Trophoblast cell (in vitro differentiated cells and primary cell): Measurements from ENCODE around the gene CCDC85A.

Experiments
- DNase-seq, 2 donors: peaks; one replicate each; pipeline ENCODE4 v3.0.0-alpha.2; 2016
- H2AFZ ChIP-seq: 2 replicates; pipeline ENCODE4 v1.6.1; 2013; ENCODE audit warnings: low read length, moderate library complexity, mild to moderate bottlenecking; ENCODE audit not compliant: insufficient read depth, poor library complexity
- H2AK5ac ChIP-seq: 2 replicates; pipeline ENCODE4 v1.6.1; 2013; ENCODE audit warnings: mild to moderate bottlenecking, low read length
- H2BK120ac ChIP-seq: 2 replicates; pipeline ENCODE4 v1.6.1; 2013; ENCODE audit warnings: low read length, mild to moderate bottlenecking, moderate library complexity; ENCODE audit not compliant: insufficient read depth, poor library complexity
- H2BK12ac ChIP-seq: 2 replicates; pipeline ENCODE4 v1.6.1; 2013; ENCODE audit warnings: mild to moderate bottlenecking, low read length, moderate library complexity
- H2BK5ac ChIP-seq: 2 replicates; pipeline ENCODE4 v1.6.1; 2013; ENCODE audit warnings: low read length, low read depth, moderate library complexity, mild to moderate bottlenecking; ENCODE audit not compliant: poor library complexity
- H3K14ac ChIP-seq: 2 replicates; pipeline ENCODE4 v1.6.1; 2013; ENCODE audit warnings: mild to moderate bottlenecking, low read length
- H3K18ac ChIP-seq: 2 replicates; pipeline ENCODE4 v1.6.1; 2013; ENCODE audit warnings: mild to moderate bottlenecking, low read length
- H3K23ac ChIP-seq: 2 replicates; pipeline ENCODE4 v1.6.1; 2013; ENCODE audit warnings: low read length
- H3K27ac ChIP-seq: 2 replicates; pipeline ENCODE4 v1.5.1; 2013; ENCODE audit warnings: low read depth, mild to moderate bottlenecking, inconsistent platforms, low read length, moderate library complexity
- H3K27me3 ChIP-seq: 2 replicates; pipeline ENCODE4 v1.6.1; 2013; ENCODE audit warnings: inconsistent platforms, mild to moderate bottlenecking, low read length, moderate library complexity; ENCODE audit not compliant: insufficient read depth
- H3K36me3 ChIP-seq, 2 experiments: 1 replicate in 1 of 2; 2 replicates in 1 of 2; pipeline ENCODE4 v1.6.1; 2013; ENCODE audit warnings: low read length in 2 of 2, mild to moderate bottlenecking in 2 of 2, moderate library complexity in 1 of 2; ENCODE audit not compliant: insufficient read depth in 2 of 2, control insufficient read depth in 1 of 2
- H3K4ac ChIP-seq: 2 replicates; pipeline ENCODE4 v1.6.1; 2013; ENCODE audit warnings: low read depth, mild to moderate bottlenecking, low read length, moderate library complexity
- H3K4me1 ChIP-seq, 2 experiments: 1 replicate in 1 of 2; 2 replicates in 1 of 2; pipeline ENCODE4 v1.6.1; 2013; ENCODE audit warnings: low read length in 2 of 2, mild to moderate bottlenecking in 2 of 2, moderate library complexity in 1 of 2; ENCODE audit not compliant: insufficient read depth in 2 of 2, control insufficient read depth in 1 of 2
- H3K4me2 ChIP-seq: 2 replicates; pipeline ENCODE4 v1.6.1; 2013; ENCODE audit warnings: inconsistent platforms, mild to moderate bottlenecking, low read length, moderate library complexity
- H3K4me3 ChIP-seq: 2 replicates; pipeline ENCODE4 v1.5.1; 2013; ENCODE audit warnings: mild to moderate bottlenecking, low read depth, low read length, inconsistent platforms
- H3K79me1 ChIP-seq: one replicate; pipeline ENCODE4 v1.6.1; 2013; ENCODE audit warnings: low read length
- H3K79me2 ChIP-seq: 2 replicates; pipeline ENCODE4 v1.6.1; 2013; ENCODE audit warnings: low read length, mild to moderate bottlenecking; ENCODE audit not compliant: control insufficient read depth, insufficient read depth, poor library complexity
- H3K9ac ChIP-seq: 2 replicates; pipeline ENCODE4 v1.6.1; 2013; ENCODE audit warnings: mild to moderate bottlenecking, low read length
- H3K9me3 ChIP-seq: 2 replicates; pipeline ENCODE4 v1.6.1; 2013; ENCODE audit warnings: low read depth, mild to moderate bottlenecking, control low read depth, inconsistent platforms, low read length; ENCODE audit not compliant: insufficient read depth
- H4K12ac ChIP-seq: 2 replicates; pipeline ENCODE4 v1.6.1; 2013; ENCODE audit warnings: low read depth, mild to moderate bottlenecking, low read length, moderate library complexity
- H4K8ac ChIP-seq: 2 replicates; pipeline ENCODE4 v1.6.1; 2013; ENCODE audit warnings: low read depth, mild to moderate bottlenecking, low read length, moderate library complexity
- H4K91ac ChIP-seq: one replicate; pipeline ENCODE4 v1.6.1; 2013; ENCODE audit warnings: low read depth, mild to moderate bottlenecking, low read length, moderate library complexity
- WGBS: extraction: QIAGEN DNeasy Blood & Tissue Kit; methylation state at CpG from one replicate; pipeline ENCODE4 v1.1.7; 2013; ENCODE audit warnings: missing lambda C conversion rate; ENCODE audit not compliant: insufficient read length, insufficient coverage; ENCODE audit errors: extremely low coverage; 5-methylcytosine and 5-hydroxymethylcytosine counted together

Gene CCDC85A

DNA sequence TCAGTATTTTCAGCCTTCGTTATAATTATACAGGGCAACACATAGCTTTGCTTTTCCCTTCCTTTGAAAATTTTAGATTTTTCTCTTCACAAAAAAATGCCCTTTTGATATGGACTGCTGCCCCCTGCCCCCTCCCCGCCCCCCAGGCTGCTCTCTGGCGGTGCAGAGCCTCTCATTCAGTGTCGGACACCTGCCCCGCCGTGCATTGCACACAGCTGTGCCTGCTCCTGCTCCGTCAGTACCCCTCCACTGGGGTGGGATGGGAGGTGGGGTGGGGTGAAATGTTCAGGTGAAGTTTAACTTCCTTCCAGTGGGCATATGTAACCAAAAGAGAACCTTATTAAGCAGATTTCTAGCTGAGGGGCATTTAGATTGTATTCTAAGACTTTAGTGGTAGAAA, 148.0 kb downstream of the CCDC85A start:
- H3K27ac ChIP-seq, result no peak overlapping the region
- no peak overlapping the region for H4K91ac ChIP-seq
- no peak overlapping the region for H3K18ac ChIP-seq
- no peak overlapping the region for H2BK120ac ChIP-seq
- H3K4me1 ChIP-seq, result no peaks in the 10 kb centered on the region
- H3K4me2 ChIP-seq, result no peak overlapping the region
- no peak overlapping the region for H2BK12ac ChIP-seq
- H3K36me3 ChIP-seq, result no peaks in the 10 kb centered on the region
- no peaks in the 10 kb centered on the region for H3K79me2 ChIP-seq
- H3K23ac ChIP-seq, result no peak overlapping the region
- no peak overlapping the region for H2BK5ac ChIP-seq
- no peak overlapping the region for H2AFZ ChIP-seq
- no peak overlapping the region for H3K4ac ChIP-seq
- no peak overlapping the region for H4K8ac ChIP-seq
- H3K79me1 ChIP-seq, result no peaks in the 10 kb centered on the region
- H3K9ac ChIP-seq, result no peak overlapping the region
- no peak overlapping the region for H3K4me3 ChIP-seq
- no CpG with 5 or more reads among the region's 7 CpGs for WGBS
- no peaks in the 10 kb centered on the region for H3K27me3 ChIP-seq
- no peak overlapping the region for H4K12ac ChIP-seq
- H3K9me3 ChIP-seq, result no peaks in the 10 kb centered on the region
- no peak for DNase-seq
- no peak overlapping the region for H2AK5ac ChIP-seq
- no peak overlapping the region for H3K14ac ChIP-seq

- Histone ChIP-seq H3K36me3 (no peaks in the 10 kb centered on the region), H3K79me2 (no peaks in the 10 kb centered on the region), H3K4me1 (no peaks in the 10 kb centered on the region), H3K9ac (no peak overlapping the region), H3K4me2 (no peak overlapping the region), H3K9me3 (no peaks in the 10 kb centered on the region), H2AFZ (no peak overlapping the region), H2AK5ac (no peak overlapping the region), H4K91ac (no peak overlapping the region), H4K12ac (no peak overlapping the region), H3K27ac (no peak overlapping the region), H2BK12ac (no peak overlapping the region), H2BK120ac (no peak overlapping the region), H4K8ac (no peak overlapping the region), H3K4ac (no peak overlapping the region), H3K79me1 (no peaks in the 10 kb centered on the region), H3K18ac (no peak overlapping the region), H2BK5ac (no peak overlapping the region), H3K14ac (no peak overlapping the region), H3K27me3 (no peaks in the 10 kb centered on the region), H3K4me3 (no peak overlapping the region), H3K23ac (no peak overlapping the region)
- no CpG with 5 or more reads among the region's 2 CpGs for WGBS
- no peak for DNase-seq
Measured at GRCh38 chr2:56333812-56334485, 150.2 kb downstream of the CCDC85A start.

DNA sequence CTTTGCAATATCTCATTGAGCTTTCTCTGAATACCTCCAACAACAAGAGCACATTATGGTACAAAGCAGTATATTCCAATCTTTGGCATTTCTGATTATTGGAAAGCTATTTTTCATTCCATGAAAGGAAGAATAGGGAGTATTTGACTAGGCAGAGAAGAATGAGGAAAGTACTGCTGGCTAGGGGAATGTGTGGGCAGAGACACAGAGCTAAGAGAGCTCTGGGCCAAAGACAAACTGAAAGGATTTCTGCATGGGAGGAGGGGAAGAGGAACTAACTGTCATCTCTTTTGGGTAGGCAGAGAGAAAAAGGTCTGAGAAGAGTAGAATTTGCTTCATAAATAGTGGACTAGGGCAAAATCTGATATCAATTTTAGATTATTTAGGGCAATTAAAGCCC, 150.8 kb downstream of the CCDC85A start:
- no peaks in the 10 kb centered on the region for H3K27me3 ChIP-seq
- H4K12ac ChIP-seq, result no peak overlapping the region
- no peaks in the 10 kb centered on the region for H3K79me2 ChIP-seq
- no peak overlapping the region for H2AK5ac ChIP-seq
- no peak overlapping the region for H3K23ac ChIP-seq
- H3K4ac ChIP-seq, result no peak overlapping the region
- no peak for DNase-seq
- H2AFZ ChIP-seq, result no peak overlapping the region
- no peaks in the 10 kb centered on the region for H3K36me3 ChIP-seq
- no peak overlapping the region for H3K27ac ChIP-seq
- no peak overlapping the region for H4K8ac ChIP-seq
- H2BK120ac ChIP-seq, result no peak overlapping the region
- no peak overlapping the region for H4K91ac ChIP-seq
- no peak overlapping the region for H3K18ac ChIP-seq
- no peaks in the 10 kb centered on the region for H3K4me1 ChIP-seq
- no peak overlapping the region for H3K4me3 ChIP-seq
- no peaks in the 10 kb centered on the region for H3K79me1 ChIP-seq
- no peak overlapping the region for H2BK12ac ChIP-seq
- no peaks in the 10 kb centered on the region for H3K9me3 ChIP-seq
- H2BK5ac ChIP-seq, result no peak overlapping the region
- H3K4me2 ChIP-seq, result no peak overlapping the region
- no peak overlapping the region for H3K9ac ChIP-seq
- H3K14ac ChIP-seq, result no peak overlapping the region

- WGBS, result no CpG with 5 or more reads among the region's 3 CpGs
- H2BK12ac ChIP-seq, result no peak overlapping the region
- no peak overlapping the region for H4K91ac ChIP-seq
- H2AK5ac ChIP-seq, result no peak overlapping the region
- no peak overlapping the region for H4K12ac ChIP-seq
- no peaks in the 10 kb centered on the region for H3K79me1 ChIP-seq
- H3K14ac ChIP-seq, result no peak overlapping the region
- H2BK120ac ChIP-seq, result no peak overlapping the region
- no peak overlapping the region for H3K18ac ChIP-seq
- no peaks in the 10 kb centered on the region for H3K27me3 ChIP-seq
- no peaks in the 10 kb centered on the region for H3K79me2 ChIP-seq
- no peaks in the 10 kb centered on the region for H3K9me3 ChIP-seq
- no peak overlapping the region for H3K4me3 ChIP-seq
- H3K9ac ChIP-seq, result no peak overlapping the region
- H3K4me2 ChIP-seq, result no peak overlapping the region
- H4K8ac ChIP-seq, result no peak overlapping the region
- H3K4me1 ChIP-seq, result no peaks in the 10 kb centered on the region
- H2AFZ ChIP-seq, result no peak overlapping the region
- DNase-seq, result no peak
- H3K23ac ChIP-seq, result no peak overlapping the region
- H3K4ac ChIP-seq, result no peak overlapping the region
- no peaks in the 10 kb centered on the region for H3K36me3 ChIP-seq
- H3K27ac ChIP-seq, result no peak overlapping the region
- H2BK5ac ChIP-seq, result no peak overlapping the region
Measured at GRCh38 chr2:56335101-56335500, 151.3 kb downstream of the CCDC85A start.
